ENCODE results near the gene SLC38A10.

GRCh38 chr17:81276781-81277180, 18.3 kb downstream of the SLC38A10 start:
- TF ChIP-seq EP300 (conservative IDR thresholded peaks at IDR 0.05; ENCODE audit: poor library complexity, severe bottlenecking) (no peak), RAD21 (conservative IDR thresholded peaks at IDR 0.05) (no peak), EZH2 (IDR thresholded peaks at IDR 0.05; ENCODE audit: borderline replicate concordance, insufficient read depth, low read length, poor library complexity, severe bottlenecking) (no peak), CTCF (IDR thresholded peaks at IDR 0.05; ENCODE audit: poor library complexity, severe bottlenecking) (no peak), REST (IDR thresholded peaks at IDR 0.05; ENCODE audit: borderline replicate concordance) (no peak), TAF1 (IDR thresholded peaks at IDR 0.05; ENCODE audit: low read depth) (no peak), POLR2AphosphoS5 (IDR thresholded peaks at IDR 0.05) (no peak), MXI1 (conservative IDR thresholded peaks at IDR 0.05; ENCODE audit: poor library complexity, severe bottlenecking) (no peak)
